ENCODE data around the gene ARHGEF17.

ARHGEF17 gene

DNA sequence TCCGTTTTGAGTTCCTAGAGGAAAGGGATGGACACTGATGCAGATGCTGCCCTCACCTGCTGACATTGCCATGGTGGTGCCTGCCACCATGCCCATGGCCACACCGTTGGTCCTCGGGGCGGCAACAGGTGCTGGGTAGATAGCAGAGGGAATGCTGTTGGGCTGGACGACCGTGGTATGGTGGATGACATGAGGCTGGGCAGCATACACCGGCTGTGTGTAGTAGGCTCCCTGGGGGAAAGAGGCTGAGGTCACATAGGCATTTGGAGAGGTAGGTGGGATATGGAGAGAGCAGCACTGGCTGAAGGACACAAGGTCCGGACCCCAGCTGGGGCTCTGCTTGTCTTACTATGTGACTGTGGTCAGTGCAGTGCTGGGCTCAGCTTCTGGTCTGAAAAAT lies 101.4 kb downstream of the ARHGEF17 start:
- no peak for DNase-seq (ENCODE audit: low read depth, low spot score)

- DNase-seq (ENCODE audit: low read depth, low spot score), result no peak
Observed at GRCh38 chr11:73410627-73411026, 102.6 kb downstream of the ARHGEF17 start.

DNA sequence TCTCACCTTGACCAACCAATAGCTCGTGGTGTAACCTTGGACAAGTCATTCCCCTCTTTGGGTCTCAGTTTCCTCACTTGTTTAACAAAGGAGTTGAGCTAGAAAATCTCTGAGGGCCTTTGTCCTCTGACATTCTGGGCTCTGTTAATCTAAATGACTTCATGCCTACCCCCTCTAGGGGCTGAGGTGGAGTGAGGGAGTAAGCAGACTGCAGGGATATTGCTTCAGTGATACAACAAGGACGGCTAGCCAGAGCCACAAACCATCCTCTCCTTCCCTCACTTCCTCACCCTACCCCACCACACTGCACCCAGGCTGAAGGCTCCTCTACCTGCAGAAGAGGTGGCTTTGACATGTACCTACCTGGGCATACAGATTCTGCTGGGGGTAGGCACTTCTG lies 103.0 kb downstream of the ARHGEF17 start:
- no peak for DNase-seq (ENCODE audit: low read depth, low spot score)

- no peak for DNase-seq (ENCODE audit: low read depth, low spot score)
Observed at GRCh38 chr11:73412308-73412707, 104.2 kb downstream of the ARHGEF17 start.

DNA sequence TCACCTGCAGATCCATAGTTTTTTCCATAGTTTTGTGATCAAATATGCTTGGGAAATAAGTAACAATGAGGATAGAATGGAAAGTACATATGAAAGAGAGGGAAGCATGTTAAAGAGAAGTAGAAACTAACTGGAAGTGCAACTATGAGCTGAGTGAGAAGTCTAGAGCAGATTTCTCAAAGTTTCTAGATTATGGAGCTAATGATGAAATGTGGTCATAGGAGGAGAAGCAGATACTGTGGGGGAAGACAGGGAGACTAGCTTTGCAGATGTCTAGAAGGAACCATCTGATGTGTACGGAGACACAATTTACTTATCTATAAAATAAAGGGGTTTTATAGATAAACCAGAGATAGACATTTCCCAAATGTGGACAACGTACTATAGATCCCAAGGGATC lies 105.2 kb downstream of the ARHGEF17 start:
- DNase-seq (ENCODE audit: low read depth, low spot score), result no peak

- no peak for DNase-seq (ENCODE audit: low read depth, low spot score)
Observed at GRCh38 chr11:73414977-73415651, 107.0 kb downstream of the ARHGEF17 start.

DNA sequence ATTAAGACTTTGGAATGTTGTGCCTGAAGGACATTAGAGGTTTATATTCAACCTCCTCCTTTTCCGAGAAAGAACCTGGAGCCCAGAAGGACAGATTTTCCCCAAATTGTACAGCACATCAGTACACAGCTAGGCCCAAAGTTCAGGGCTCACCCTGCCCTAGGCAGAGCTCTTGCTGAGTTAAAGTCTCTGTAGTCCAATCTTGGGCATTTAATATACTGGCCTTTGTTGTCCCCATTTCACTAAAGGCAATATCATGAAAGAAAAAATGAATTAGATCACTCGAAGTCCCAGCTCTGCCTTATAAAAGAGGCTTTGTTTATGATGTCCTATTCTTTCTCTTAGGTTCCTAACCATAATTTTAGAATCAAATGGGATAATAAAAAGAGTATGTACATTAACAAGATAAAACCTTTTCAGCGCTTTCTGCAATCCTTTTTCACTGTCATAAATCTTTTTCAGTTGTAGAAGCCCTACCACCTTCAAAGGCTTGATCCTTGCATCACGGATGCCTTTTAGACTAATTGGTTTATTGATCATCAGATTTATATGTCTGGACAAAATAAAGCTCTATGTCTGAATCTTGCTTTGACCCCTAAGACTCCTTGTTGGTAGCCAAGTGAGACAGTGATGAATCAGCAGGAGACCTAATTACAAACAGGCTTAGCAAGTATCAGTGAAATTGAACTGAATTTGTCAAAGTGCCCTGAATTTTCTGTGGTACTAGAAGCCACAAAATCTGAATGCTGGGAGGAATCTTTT lies 108.0 kb downstream of the ARHGEF17 start:
- DNase-seq (ENCODE audit: low read depth, low spot score), result no peak

DNA sequence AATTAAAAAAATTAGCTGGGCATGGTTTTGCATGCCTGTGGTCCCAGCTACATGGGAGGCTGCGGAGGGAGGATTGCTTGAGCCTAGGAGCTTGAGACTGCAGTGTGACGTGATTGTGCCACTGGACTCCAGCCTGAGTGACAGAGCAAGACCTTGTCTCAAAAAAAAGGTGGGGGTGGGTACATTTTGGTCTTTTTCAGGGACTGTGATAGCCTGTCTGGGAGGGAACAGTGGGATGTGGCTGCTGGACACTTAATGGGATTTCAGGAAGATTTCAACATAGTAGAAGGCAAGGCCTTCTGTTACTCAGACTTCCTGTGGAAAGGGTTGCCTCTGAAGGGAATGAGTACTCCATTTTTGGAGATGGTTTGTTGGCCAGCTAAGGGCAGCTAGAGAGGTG lies 108.7 kb downstream of the ARHGEF17 start:
- DNase-seq (ENCODE audit: low read depth, low spot score), result no peak
